Gastrocnemius medialis (tissue), 4 donors: Measurements from ENCODE around the gene PHC3.

Experiments used
- POLR2A ChIP-seq, 2 donors: fragments of 450-650 bp; IDR thresholded peaks; one replicate each; pipeline ENCODE4 v1.6.1; 2017; ENCODE audit warnings: antibody characterized with exemption in 2 of 2, mild to moderate bottlenecking in 2 of 2, moderate library complexity in 2 of 2
- TF ChIP-seq, protein P1 (sequence below), 5 experiments: fragments of 450-650 bp in 3 of 5; fragments of 200-600 bp in 2 of 5; sonication (generic) in 2 of 5; IDR thresholded peaks in 4 of 5; conservative IDR thresholded peaks in 1 of 5; 1 replicate in 4 of 5; 2 replicates in 1 of 5; pipeline ENCODE4 v1.5.1; 2016 to 2019; ENCODE audit warnings: antibody characterized with exemption in 5 of 5, mild to moderate bottlenecking in 3 of 5, moderate library complexity in 3 of 5

GRCh38 chr3:170056710-170057454, 124.7 kb downstream of the PHC3 start:
- TF ChIP-seq, protein P1, sequence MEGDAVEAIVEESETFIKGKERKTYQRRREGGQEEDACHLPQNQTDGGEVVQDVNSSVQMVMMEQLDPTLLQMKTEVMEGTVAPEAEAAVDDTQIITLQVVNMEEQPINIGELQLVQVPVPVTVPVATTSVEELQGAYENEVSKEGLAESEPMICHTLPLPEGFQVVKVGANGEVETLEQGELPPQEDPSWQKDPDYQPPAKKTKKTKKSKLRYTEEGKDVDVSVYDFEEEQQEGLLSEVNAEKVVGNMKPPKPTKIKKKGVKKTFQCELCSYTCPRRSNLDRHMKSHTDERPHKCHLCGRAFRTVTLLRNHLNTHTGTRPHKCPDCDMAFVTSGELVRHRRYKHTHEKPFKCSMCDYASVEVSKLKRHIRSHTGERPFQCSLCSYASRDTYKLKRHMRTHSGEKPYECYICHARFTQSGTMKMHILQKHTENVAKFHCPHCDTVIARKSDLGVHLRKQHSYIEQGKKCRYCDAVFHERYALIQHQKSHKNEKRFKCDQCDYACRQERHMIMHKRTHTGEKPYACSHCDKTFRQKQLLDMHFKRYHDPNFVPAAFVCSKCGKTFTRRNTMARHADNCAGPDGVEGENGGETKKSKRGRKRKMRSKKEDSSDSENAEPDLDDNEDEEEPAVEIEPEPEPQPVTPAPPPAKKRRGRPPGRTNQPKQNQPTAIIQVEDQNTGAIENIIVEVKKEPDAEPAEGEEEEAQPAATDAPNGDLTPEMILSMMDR (IDR thresholded peaks at IDR 0.05 in 4 of 5, conservative IDR thresholded peaks at IDR 0.05 in 1 of 5), result no peak
- no peak for TF ChIP-seq POLR2A (IDR thresholded peaks at IDR 0.05)
